NCI-H446 treated with DMSO at 0.1 percent for 48 hours (cell line): ENCODE results near the gene EDA.

Experiments used
- DNase-seq: peaks from one replicate; lab custom pipeline; 2025; lab: John Stamatoyannopoulos, UW

EDA gene

GRCh38 chrX:70026112-70026850 lies 410.4 kb downstream of the EDA start:
- DNase-seq, result no peak

- DNase-seq, result no peak
These were observed 410.9 kb downstream of the EDA start for GRCh38 chrX:70026851-70027200.

- DNase-seq, result peak; percentile 25
These were observed 413.9 kb downstream of the EDA start for GRCh38 chrX:70029863-70030262.

GRCh38 chrX:70030301-70030767 lies 414.4 kb downstream of the EDA start:
- DNase-seq, result peak; percentile 62

- peak; percentile 19 for DNase-seq
These were observed 416.9 kb downstream of the EDA start for GRCh38 chrX:70032792-70033191.

GRCh38 chrX:70033348-70034051 lies 417.6 kb downstream of the EDA start:
- no peak for DNase-seq

- no peak for DNase-seq
These were observed 418.7 kb downstream of the EDA start for GRCh38 chrX:70034646-70035045.

GRCh38 chrX:70038515-70038914 lies 422.6 kb downstream of the EDA start:
- DNase-seq, result no peak

GRCh38 chrX:70038951-70039350 lies 423.0 kb downstream of the EDA start:
- DNase-seq, result no peak

- DNase-seq, result no peak
These were observed 423.8 kb downstream of the EDA start for GRCh38 chrX:70039758-70040157.

- DNase-seq, result no peak
These were observed 426.1 kb downstream of the EDA start for GRCh38 chrX:70041993-70042392.

GRCh38 chrX:70042399-70043371 lies 426.8 kb downstream of the EDA start:
- DNase-seq, result no peak

- DNase-seq, result no peak
These were observed 427.8 kb downstream of the EDA start for GRCh38 chrX:70043685-70044084.

GRCh38 chrX:70044541-70045245 lies 428.8 kb downstream of the EDA start:
- no peak for DNase-seq

GRCh38 chrX:70046978-70047377 lies 431.1 kb downstream of the EDA start:
- no peak for DNase-seq

GRCh38 chrX:70049406-70049805 lies 433.5 kb downstream of the EDA start:
- DNase-seq, result no peak

- DNase-seq, result no peak
These were observed 434.0 kb downstream of the EDA start, which contains the start of gene AWAT2 for GRCh38 chrX:70049925-70050324. TSS of gene AWAT2 (minus strand) at chrX:70049938. CDS start at chrX:70049932, 6 bp downstream.

GRCh38 chrX:70052895-70053615 lies 437.1 kb downstream of the EDA start:
- no peak for DNase-seq

- no peak for DNase-seq
These were observed 438.5 kb downstream of the EDA start for GRCh38 chrX:70054391-70054790.

- no peak for DNase-seq
These were observed 446.2 kb downstream of the EDA start, which contains the start of gene OTUD6A for GRCh38 chrX:70062076-70062475. TSS of gene OTUD6A (plus strand) at chrX:70062457. CDS start at chrX:70062525, 68 bp downstream.
